ENCODE data around the gene OTX2.

- TF ChIP-seq EZH2 (IDR thresholded peaks at IDR 0.05; ENCODE audit: low read length, missing control alignments) (no peak), CTCF (conservative IDR thresholded peaks at IDR 0.05 in 1 of 2, IDR thresholded peaks at IDR 0.05 in 1 of 2; ENCODE audit: low read depth in 1 of 2, low read length in 2 of 2) (no peak)
These were observed 49.9 kb downstream of the OTX2 start for GRCh38 chr14:56760164-56760914.
